ENCODE data around the gene CIDEC. TPM values are rescaled to one million over a fixed set of nuclear protein-coding genes. Genes with fewer than 3 reads are reported as not detected.
"Not testable (repeated sequence)": the region's sequence is repeated elsewhere in the genome, so short reads cannot be mapped to it uniquely, and the experiment has no call there.

Gene CIDEC
- total RNA-seq, 1 experiment from 2014 or later: not detected

DNA sequence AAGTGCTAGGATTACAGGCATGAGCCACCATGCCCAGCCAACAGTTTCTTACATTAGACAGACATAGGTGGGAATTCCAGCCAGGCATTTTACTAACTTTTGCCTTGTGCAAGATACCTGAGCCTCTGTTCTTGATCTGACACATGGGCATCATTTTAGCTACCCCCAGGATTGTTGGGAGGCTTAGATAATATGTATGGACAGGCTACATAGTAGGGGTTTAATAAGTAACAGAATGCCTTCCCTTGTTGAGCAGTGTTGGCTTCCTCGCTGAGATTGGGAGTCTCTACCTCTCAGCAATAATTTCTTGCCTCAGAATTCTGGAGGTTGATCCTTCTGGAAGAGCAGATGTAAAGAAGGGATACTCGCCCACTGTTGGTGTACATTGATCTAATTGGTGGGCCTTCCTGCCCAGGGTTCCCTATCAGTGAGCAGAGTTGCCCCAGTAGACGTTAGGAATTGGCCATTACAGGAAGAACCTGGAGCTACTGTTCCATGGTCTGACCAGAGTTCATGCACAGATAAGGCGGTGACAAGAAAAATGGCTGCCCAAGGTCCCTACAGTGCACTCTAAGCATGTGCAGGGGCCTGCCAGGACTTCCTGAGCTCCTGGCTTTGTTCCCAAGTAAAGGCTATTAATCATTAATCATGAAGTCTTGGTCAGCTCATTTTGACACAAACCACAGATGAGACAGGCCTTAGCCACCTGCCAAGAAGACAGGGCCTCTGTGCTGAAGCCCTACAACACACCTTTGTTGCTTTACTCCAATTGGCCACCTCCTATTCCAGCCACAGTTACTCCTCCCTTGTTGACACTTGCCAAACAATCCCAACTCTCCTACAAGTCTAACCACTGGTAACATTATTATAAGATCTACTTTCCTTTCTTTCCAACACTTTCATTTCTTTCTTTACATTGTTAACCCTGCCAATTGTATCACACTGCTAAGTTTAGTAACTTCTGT, 17.6 kb upstream of the CIDEC start:
- no peak overlapping the region for H2AFZ ChIP-seq (ENCODE audit: low read length)
- no peaks in the 10 kb centered on the region for H3K27me3 ChIP-seq (ENCODE audit: low read length)
- H4K20me1 ChIP-seq (ENCODE audit: insufficient read depth, low read depth, low read length): peaks cover 5% of the 10 kb centered on the region; the same call in 1 of the 2 replicates
- H3K27ac ChIP-seq (ENCODE audit: low read length): no peak overlapping the region
- peaks cover 2% of the 10 kb centered on the region; the same call in 1 of the 2 replicates for H3K79me2 ChIP-seq (ENCODE audit: low read length)
- H3K4me1 ChIP-seq (ENCODE audit: low read length): no peaks in the 10 kb centered on the region
- no peak overlapping the region for H3K9ac ChIP-seq (ENCODE audit: low read length)
- H3K4me2 ChIP-seq (ENCODE audit: low read depth, low read length, poor library complexity, severe bottlenecking): no peak overlapping the region
- H3K36me3 ChIP-seq (ENCODE audit: insufficient read depth, low read length): peaks cover 11% of the 10 kb centered on the region
- no peaks in the 10 kb centered on the region for H3K9me3 ChIP-seq (ENCODE audit: low read length)
- no peak overlapping the region for H3K4me3 ChIP-seq (ENCODE audit: low read length)
- no peak for DNase-seq
- H3K9me2 ChIP-seq (replicated peaks; ENCODE audit: insufficient read depth, low read length): no peaks in the 10 kb centered on the region

DNA sequence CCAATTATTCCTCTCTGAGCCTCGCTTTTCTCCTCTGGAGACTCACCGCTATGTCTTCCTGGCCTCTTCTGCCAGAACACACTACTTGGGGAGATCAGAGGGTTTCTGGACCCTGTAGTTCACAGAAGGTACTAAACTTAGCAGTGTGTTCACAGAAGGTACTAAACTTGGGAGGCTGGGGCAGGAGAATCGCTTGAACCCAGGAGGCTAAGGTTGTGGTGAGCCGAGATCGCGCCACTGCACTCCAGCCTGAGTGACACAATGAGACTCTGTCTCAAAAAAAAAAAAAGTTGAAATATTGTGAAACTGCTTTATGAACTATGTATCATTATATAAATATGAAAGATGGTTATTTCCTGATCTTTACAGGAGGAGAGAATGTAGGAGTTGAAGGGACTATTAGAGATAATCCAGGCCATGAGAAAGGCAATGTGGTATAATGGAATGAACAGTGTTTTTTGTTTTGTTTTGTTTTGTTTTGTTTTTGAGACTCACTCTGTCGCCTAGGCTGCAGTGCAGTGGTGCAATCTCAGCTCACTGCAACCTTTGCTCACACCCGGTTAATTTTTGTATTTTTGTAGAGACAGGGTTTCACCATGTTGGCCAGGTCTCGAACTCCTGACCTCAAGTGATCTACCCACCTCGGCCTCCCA, 16.8 kb upstream of the CIDEC start:
- H3K4me1 ChIP-seq (ENCODE audit: low read length); H3K4me3 ChIP-seq (ENCODE audit: low read length); H3K27me3 ChIP-seq (ENCODE audit: low read length); H3K27ac ChIP-seq (ENCODE audit: low read length); H3K79me2 ChIP-seq (ENCODE audit: low read length); DNase-seq; H3K9me2 ChIP-seq (replicated peaks; ENCODE audit: insufficient read depth, low read length); H3K4me2 ChIP-seq (ENCODE audit: low read depth, low read length, poor library complexity, severe bottlenecking); H3K9ac ChIP-seq (ENCODE audit: low read length); H4K20me1 ChIP-seq (ENCODE audit: insufficient read depth, low read depth, low read length); H2AFZ ChIP-seq (ENCODE audit: low read length); H3K9me3 ChIP-seq (ENCODE audit: low read length): not testable (repeated sequence)
- H3K36me3 ChIP-seq (ENCODE audit: insufficient read depth, low read length): peaks cover 16% of the 10 kb centered on the region

DNA sequence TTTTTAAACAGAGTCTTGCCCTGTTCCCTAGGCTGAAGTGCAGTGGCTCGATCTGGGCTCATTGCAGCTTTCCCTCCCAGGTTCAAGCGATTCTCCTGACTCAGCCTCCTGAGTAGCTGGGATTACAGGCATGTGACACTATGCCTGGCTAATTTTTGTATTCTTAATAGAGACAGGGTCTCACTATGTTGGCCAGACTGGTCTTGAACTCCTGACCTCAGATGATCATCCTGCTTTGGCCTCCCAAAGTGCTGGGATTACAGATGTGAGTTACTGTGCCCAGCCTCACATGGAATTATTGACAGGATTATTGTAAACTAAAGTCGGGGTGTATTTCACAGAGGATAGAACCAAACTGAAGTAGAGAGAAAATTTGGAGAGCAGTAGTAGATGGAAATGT, 15.7 kb upstream of the CIDEC start:
- not testable (repeated sequence) for H3K27ac ChIP-seq (ENCODE audit: low read length); H3K4me3 ChIP-seq (ENCODE audit: low read length); H3K4me1 ChIP-seq (ENCODE audit: low read length); H3K4me2 ChIP-seq (ENCODE audit: low read depth, low read length, poor library complexity, severe bottlenecking); H3K9ac ChIP-seq (ENCODE audit: low read length); H3K9me2 ChIP-seq (replicated peaks; ENCODE audit: insufficient read depth, low read length); H2AFZ ChIP-seq (ENCODE audit: low read length); DNase-seq; H3K27me3 ChIP-seq (ENCODE audit: low read length); H3K9me3 ChIP-seq (ENCODE audit: low read length)
- peaks cover 20% of the 10 kb centered on the region for H3K79me2 ChIP-seq (ENCODE audit: low read length)
- peaks cover 16% of the 10 kb centered on the region for H3K36me3 ChIP-seq (ENCODE audit: insufficient read depth, low read length)
- peaks cover 14% of the 10 kb centered on the region; the same call in 1 of the 2 replicates for H4K20me1 ChIP-seq (ENCODE audit: insufficient read depth, low read depth, low read length)

DNA sequence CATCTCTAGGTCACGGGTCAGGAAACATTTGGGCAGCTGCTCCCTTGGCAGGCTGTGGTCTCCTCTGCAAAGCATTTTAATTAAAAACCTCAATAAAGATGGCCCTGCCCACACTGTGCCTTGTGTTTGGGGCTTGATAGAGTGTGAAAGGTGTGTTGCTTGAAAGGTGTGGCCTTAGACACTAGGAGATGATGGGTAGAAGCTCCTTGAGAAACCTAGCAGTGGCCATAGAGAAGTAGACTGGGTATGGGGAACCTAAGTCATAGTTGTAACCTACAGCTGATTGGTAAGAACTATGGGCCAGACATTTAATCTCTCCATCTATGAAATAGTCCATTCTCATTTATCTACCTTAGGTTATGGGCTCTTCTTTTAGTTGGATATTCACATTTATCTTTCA, 13.7 kb upstream of the CIDEC start:
- H3K4me3 ChIP-seq (ENCODE audit: low read length): no peak overlapping the region
- DNase-seq: peak; percentile 41
- no peak overlapping the region for H3K9ac ChIP-seq (ENCODE audit: low read length)
- peaks cover 14% of the 10 kb centered on the region; the same call in 1 of the 2 replicates for H4K20me1 ChIP-seq (ENCODE audit: insufficient read depth, low read depth, low read length)
- peaks cover 23% of the 10 kb centered on the region for H3K79me2 ChIP-seq (ENCODE audit: low read length)
- H3K27me3 ChIP-seq (ENCODE audit: low read length): no peaks in the 10 kb centered on the region
- no peaks in the 10 kb centered on the region for H3K9me2 ChIP-seq (replicated peaks; ENCODE audit: insufficient read depth, low read length)
- H2AFZ ChIP-seq (ENCODE audit: low read length): no peak overlapping the region
- H3K36me3 ChIP-seq (ENCODE audit: insufficient read depth, low read length): peaks cover 16% of the 10 kb centered on the region
- H3K27ac ChIP-seq (ENCODE audit: low read length): no peak overlapping the region
- no peak overlapping the region for H3K4me2 ChIP-seq (ENCODE audit: low read depth, low read length, poor library complexity, severe bottlenecking)
- no peaks in the 10 kb centered on the region for H3K9me3 ChIP-seq (ENCODE audit: low read length)
- H3K4me1 ChIP-seq (ENCODE audit: low read length): peaks cover 19% of the 10 kb centered on the region

DNA sequence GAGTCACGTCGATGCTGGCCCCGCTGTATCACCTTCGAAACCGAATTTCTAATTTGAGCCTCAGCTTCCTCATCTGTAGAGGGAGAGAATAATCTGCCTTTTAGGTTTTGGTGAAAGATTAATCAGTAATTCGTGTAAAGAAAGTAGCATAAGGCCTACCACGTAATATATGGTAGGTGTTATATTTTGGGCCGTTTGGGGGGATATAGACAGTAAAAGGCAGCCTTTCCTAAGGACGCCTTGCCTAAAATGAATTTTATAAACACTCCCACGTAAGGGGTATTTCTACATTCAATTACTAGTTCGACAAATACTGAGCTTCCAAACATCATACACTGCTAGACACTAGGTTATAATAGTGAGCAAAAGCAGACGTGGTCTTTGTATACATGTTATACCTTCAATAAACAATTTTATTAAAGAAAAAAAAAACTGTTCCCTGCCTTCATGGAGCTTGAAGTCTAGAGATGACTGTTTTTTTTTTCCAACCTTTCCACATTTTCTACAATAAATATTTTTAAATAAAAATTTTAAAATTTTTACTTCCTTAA, 11.1 kb upstream of the CIDEC start:
- Histone ChIP-seq H3K9ac (ENCODE audit: low read length) (peak overlapping the region; percentile 98), H3K4me1 (ENCODE audit: low read length) (peaks cover 20% of the 10 kb centered on the region), H3K27ac (ENCODE audit: low read length) (peak overlapping the region; percentile 40), H3K36me3 (ENCODE audit: insufficient read depth, low read length) (peaks cover 16% of the 10 kb centered on the region), H2AFZ (ENCODE audit: low read length) (peak overlapping the region; percentile 88), H3K9me2 (replicated peaks; ENCODE audit: insufficient read depth, low read length) (no peaks in the 10 kb centered on the region), H3K9me3 (ENCODE audit: low read length) (no peaks in the 10 kb centered on the region), H4K20me1 (ENCODE audit: insufficient read depth, low read depth, low read length) (peaks cover 14% of the 10 kb centered on the region; the same call in 1 of the 2 replicates), H3K79me2 (ENCODE audit: low read length) (peaks cover 23% of the 10 kb centered on the region), H3K4me3 (ENCODE audit: low read length) (peak overlapping the region; percentile 100), H3K27me3 (ENCODE audit: low read length) (no peaks in the 10 kb centered on the region), H3K4me2 (ENCODE audit: low read depth, low read length, poor library complexity, severe bottlenecking) (peak overlapping the region; percentile 100)
- no peak for DNase-seq

DNA sequence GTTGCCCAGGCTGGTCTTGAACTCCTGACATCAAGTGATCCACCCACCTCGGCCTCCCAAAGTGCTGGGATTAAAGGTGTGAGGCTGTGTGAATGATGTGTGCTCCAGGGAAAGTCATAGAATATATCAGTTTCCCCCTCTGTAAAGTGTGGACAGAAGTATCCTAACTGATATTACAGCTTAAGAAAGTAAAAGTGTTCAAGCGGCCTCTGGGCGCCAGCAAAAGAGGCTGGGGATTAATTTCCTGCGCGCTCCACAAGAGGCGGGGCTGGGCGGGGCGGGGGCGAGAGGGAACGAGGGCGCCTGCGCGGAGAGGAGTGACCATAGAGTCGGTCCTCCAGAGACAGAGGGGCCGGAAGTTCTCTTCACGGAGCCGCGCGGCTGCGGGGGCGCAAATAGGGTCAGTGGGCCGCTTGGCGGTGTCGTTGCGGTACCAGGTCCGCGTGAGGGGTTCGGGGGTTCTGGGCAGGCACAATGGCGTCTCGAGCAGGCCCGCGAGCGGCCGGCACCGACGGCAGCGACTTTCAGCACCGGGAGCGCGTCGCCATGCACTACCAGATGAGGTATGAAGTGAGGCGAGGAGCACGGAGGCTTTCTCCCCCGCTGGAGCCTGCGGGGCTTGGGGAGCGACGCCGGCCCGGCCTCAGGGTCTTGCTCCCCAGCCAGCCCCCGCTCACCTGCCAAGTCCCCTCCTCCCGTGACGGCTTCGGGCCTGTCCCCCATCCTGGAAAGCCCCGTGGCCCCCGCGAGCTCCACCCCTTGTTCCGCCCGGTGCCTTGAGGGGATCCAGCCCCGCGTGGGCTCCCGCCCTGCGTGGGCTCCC, 10.4 kb upstream of the CIDEC start, which contains the start of gene JAGN1:
Gene JAGN1, plus strand, starts transcription at position 362 of the 823 bp plus-strand sequence. Its CDS starts 113 bp downstream, at position 475.
- Histone ChIP-seq H3K27ac (ENCODE audit: low read length) (peak within 1 kb of the TSS; percentile 40), H3K4me2 (ENCODE audit: low read depth, low read length, poor library complexity, severe bottlenecking) (peak within 1 kb of the TSS; percentile 100), H2AFZ (ENCODE audit: low read length) (peak within 1 kb of the TSS; percentile 99), H3K79me2 (ENCODE audit: low read length) (peaks cover 23% of the 10 kb centered on the region), H4K20me1 (ENCODE audit: insufficient read depth, low read depth, low read length) (peaks cover 14% of the 10 kb centered on the region; the same call in 1 of the 2 replicates), H3K4me1 (ENCODE audit: low read length) (peaks cover 20% of the 10 kb centered on the region), H3K27me3 (ENCODE audit: low read length) (no peaks in the 10 kb centered on the region), H3K9me2 (replicated peaks; ENCODE audit: insufficient read depth, low read length) (no peaks in the 10 kb centered on the region), H3K4me3 (ENCODE audit: low read length) (peak within 1 kb of the TSS; percentile 100), H3K9ac (ENCODE audit: low read length) (peak within 1 kb of the TSS; percentile 98), H3K9me3 (ENCODE audit: low read length) (no peaks in the 10 kb centered on the region), H3K36me3 (ENCODE audit: insufficient read depth, low read length) (peaks cover 16% of the 10 kb centered on the region)
- peak; percentile 96 for DNase-seq

DNA sequence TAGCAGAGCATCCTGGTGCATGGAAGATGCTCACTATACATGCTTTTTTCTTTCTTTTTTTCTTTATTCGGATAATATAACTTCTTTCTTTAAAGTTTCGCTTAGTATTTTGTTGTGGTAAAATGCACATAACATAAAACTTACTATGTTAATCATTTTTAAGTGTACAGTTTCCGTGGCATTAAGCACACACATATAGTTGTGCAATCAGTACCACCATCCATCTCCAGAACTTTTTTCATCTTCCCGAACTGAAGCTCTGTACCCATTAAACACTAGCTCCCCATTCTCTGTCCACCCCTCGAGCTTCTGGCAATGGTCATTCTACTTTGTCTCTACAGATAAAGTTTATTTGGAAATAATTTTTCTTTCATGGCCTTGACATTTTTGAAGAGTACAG, 9.4 kb upstream of the CIDEC start:
- Histone ChIP-seq H3K4me3 (ENCODE audit: low read length) (no peak overlapping the region), H3K9ac (ENCODE audit: low read length) (no peak overlapping the region), H3K79me2 (ENCODE audit: low read length) (peaks cover 23% of the 10 kb centered on the region), H3K9me2 (replicated peaks; ENCODE audit: insufficient read depth, low read length) (no peaks in the 10 kb centered on the region), H3K27ac (ENCODE audit: low read length) (no peak overlapping the region), H3K9me3 (ENCODE audit: low read length) (no peaks in the 10 kb centered on the region), H3K36me3 (ENCODE audit: insufficient read depth, low read length) (peaks cover 16% of the 10 kb centered on the region), H3K4me1 (ENCODE audit: low read length) (peaks cover 20% of the 10 kb centered on the region), H3K27me3 (ENCODE audit: low read length) (no peaks in the 10 kb centered on the region), H2AFZ (ENCODE audit: low read length) (0 out of 2 replicates have a peak overlapping the region, but pooled peaks have one; percentile 99), H3K4me2 (ENCODE audit: low read depth, low read length, poor library complexity, severe bottlenecking) (no peak overlapping the region), H4K20me1 (ENCODE audit: insufficient read depth, low read depth, low read length) (peaks cover 14% of the 10 kb centered on the region; the same call in 1 of the 2 replicates)
- no peak for DNase-seq
